HT-29 (cell line): ENCODE data around the gene GH2. TPM values are rescaled to one million over a fixed set of nuclear protein-coding genes. Genes with fewer than 3 reads are reported as not detected.

Experiments
- small RNA-seq: library from RNA; depleted of rRNA; stranded (forward); fragments of <200 nt; gene quantifications from one replicate; pipeline ENCODE3, GENCODE V24; 2014
- total RNA-seq: library from RNA; depleted of rRNA; stranded (reverse); fragments of >200 nt; shearing (Covaris generic); gene quantifications from 2 replicates; pipeline ENCODE4 v1.2.3, GENCODE V29; 2014; rRNA removed

The GH2 gene
- total RNA-seq, 1 experiment from 2014 or later, result not detected

Small RNA genes within 50 kb of the gene (small RNA-seq; reads per million reads assigned to genes)
- gene AC040958.1 (not detected), gene AC127029.1 (not detected), gene GH1 (not detected)

Other genes starting within 250 kb of the GH2 start
- 2.2 and 2.8 TPM in 2 replicates for gene LIMD2, start 181.8 kb downstream of the GH2 start, total RNA-seq
- 5.2 and 6.6 TPM in 2 replicates for gene STRADA, start 140.1 kb downstream of the GH2 start, total RNA-seq
- gene CCDC47, start 108.3 kb downstream of the GH2 start, total RNA-seq, result 54.3 and 56.8 TPM in 2 replicates
- 42.3 and 45.3 TPM in 2 replicates for gene DDX42, start 107.8 kb downstream of the GH2 start, total RNA-seq
- gene PSMC5, start 54.5 kb downstream of the GH2 start, total RNA-seq, result 56.3 and 65.3 TPM in 2 replicates
- 35.7 and 41.7 TPM in 2 replicates for gene FTSJ3, start 54.3 kb downstream of the GH2 start, total RNA-seq
- gene SMARCD2, start 39.3 kb downstream of the GH2 start, total RNA-seq, result 205 and 206 TPM in 2 replicates
- gene CSH2, start 8.3 kb downstream of the GH2 start, total RNA-seq, result not detected in 2 replicates
- not detected in 2 replicates for gene CSH1, start 14.6 kb upstream of the GH2 start, total RNA-seq
- not detected in 2 replicates for gene CSHL1, start 29.3 kb upstream of the GH2 start, total RNA-seq
- not detected in 2 replicates for gene GH1, start 36.9 kb upstream of the GH2 start, total RNA-seq
- gene CD79B, start 50.4 kb upstream of the GH2 start, total RNA-seq, result not detected in 2 replicates
- gene SCN4A, start 91.0 kb upstream of the GH2 start, total RNA-seq, result not detected in 2 replicates
- 0.10 TPM in 1 of 2 replicates, not detected in the other for gene PRR29, start 116.4 kb upstream of the GH2 start, total RNA-seq
- 0.21 and 0.64 TPM in 2 replicates for gene ICAM2, start 138.7 kb upstream of the GH2 start, total RNA-seq
- 6.9 and 7.3 TPM in 2 replicates for gene ERN1, start 248.2 kb upstream of the GH2 start, total RNA-seq